ENCODE data around the gene ANKRD49.

ANKRD49 gene

DNA sequence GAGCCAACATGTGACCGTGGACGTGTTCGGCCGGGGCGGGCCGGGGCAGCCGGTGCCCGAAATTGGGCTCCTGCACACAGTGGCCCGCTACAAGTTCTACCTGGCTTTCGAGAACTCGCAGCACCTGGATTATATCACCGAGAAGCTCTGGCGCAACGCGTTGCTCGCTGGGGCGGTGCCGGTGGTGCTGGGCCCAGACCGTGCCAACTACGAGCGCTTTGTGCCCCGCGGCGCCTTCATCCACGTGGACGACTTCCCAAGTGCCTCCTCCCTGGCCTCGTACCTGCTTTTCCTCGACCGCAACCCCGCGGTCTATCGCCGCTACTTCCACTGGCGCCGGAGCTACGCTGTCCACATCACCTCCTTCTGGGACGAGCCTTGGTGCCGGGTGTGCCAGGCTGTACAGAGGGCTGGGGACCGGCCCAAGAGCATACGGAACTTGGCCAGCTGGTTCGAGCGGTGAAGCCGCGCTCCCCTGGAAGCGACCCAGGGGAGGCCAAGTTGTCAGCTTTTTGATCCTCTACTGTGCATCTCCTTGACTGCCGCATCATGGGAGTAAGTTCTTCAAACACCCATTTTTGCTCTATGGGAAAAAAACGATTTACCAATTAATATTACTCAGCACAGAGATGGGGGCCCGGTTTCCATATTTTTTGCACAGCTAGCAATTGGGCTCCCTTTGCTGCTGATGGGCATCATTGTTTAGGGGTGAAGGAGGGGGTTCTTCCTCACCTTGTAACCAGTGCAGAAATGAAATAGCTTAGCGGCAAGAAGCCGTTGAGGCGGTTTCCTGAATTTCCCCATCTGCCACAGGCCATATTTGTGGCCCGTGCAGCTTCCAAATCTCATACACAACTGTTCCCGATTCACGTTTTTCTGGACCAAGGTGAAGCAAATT lies 51.7 kb downstream of the ANKRD49 start:
- Histone ChIP-seq H3K36me3 (ENCODE audit: control insufficient read depth, insufficient read depth, low read length) (no peaks in the 10 kb centered on the region), H3K9me3 (ENCODE audit: control insufficient read depth, insufficient read depth, low read depth, low read length) (no peaks in the 10 kb centered on the region), H3K27me3 (ENCODE audit: control insufficient read depth, insufficient read depth, low read length) (peaks cover 31% of the 10 kb centered on the region), H3K9ac (ENCODE audit: low read length) (peak overlapping the region; percentile 90), H3K27ac (ENCODE audit: low read depth, low read length) (no peak overlapping the region), H3K4me3 (ENCODE audit: low read depth, low read length) (peak overlapping the region; percentile 77), H3K4me1 (ENCODE audit: control insufficient read depth, insufficient read depth, low read length) (peaks cover 11% of the 10 kb centered on the region)

DNA sequence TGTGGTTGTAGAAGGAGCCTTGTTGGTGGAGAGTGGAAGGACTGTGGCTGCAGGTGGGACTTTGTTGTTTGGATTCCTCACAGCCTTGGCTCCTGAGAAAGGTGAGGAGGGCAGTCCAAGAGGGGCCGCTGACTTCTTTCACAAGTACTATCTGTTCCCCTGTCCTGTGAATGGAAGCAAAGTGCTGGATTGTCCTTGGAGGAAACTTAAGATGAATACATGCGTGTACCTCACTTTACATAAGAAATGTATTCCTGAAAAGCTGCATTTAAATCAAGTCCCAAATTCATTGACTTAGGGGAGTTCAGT lies 52.3 kb downstream of the ANKRD49 start:
- Histone ChIP-seq H3K4me3 (ENCODE audit: low read depth, low read length) (peak overlapping the region; percentile 77), H3K27ac (ENCODE audit: low read depth, low read length) (no peak overlapping the region), H3K9ac (ENCODE audit: low read length) (no peak overlapping the region), H3K9me3 (ENCODE audit: control insufficient read depth, insufficient read depth, low read depth, low read length) (no peaks in the 10 kb centered on the region), H3K27me3 (ENCODE audit: control insufficient read depth, insufficient read depth, low read length) (peaks cover 31% of the 10 kb centered on the region), H3K4me1 (ENCODE audit: control insufficient read depth, insufficient read depth, low read length) (peaks cover 11% of the 10 kb centered on the region), H3K36me3 (ENCODE audit: control insufficient read depth, insufficient read depth, low read length) (no peaks in the 10 kb centered on the region)

- H3K27ac ChIP-seq (ENCODE audit: low read depth, low read length), result no peak overlapping the region
- H3K9ac ChIP-seq (ENCODE audit: low read length), result no peak overlapping the region
- H3K27me3 ChIP-seq (ENCODE audit: control insufficient read depth, insufficient read depth, low read length), result peaks cover 31% of the 10 kb centered on the region
- peaks cover 11% of the 10 kb centered on the region for H3K4me1 ChIP-seq (ENCODE audit: control insufficient read depth, insufficient read depth, low read length)
- H3K4me3 ChIP-seq (ENCODE audit: low read depth, low read length), result peak overlapping the region; percentile 77; the same call in 1 of the 2 replicates
- no peaks in the 10 kb centered on the region for H3K9me3 ChIP-seq (ENCODE audit: control insufficient read depth, insufficient read depth, low read depth, low read length)
- H3K36me3 ChIP-seq (ENCODE audit: control insufficient read depth, insufficient read depth, low read length), result no peaks in the 10 kb centered on the region
These were observed 53.1 kb downstream of the ANKRD49 start for GRCh38 chr11:94546886-94547285.

- H3K9me3 ChIP-seq (ENCODE audit: control insufficient read depth, insufficient read depth, low read depth, low read length), result no peaks in the 10 kb centered on the region
- no peak overlapping the region for H3K4me3 ChIP-seq (ENCODE audit: low read depth, low read length)
- peaks cover 11% of the 10 kb centered on the region for H3K4me1 ChIP-seq (ENCODE audit: control insufficient read depth, insufficient read depth, low read length)
- H3K27ac ChIP-seq (ENCODE audit: low read depth, low read length), result no peak overlapping the region
- no peak overlapping the region for H3K9ac ChIP-seq (ENCODE audit: low read length)
- no peaks in the 10 kb centered on the region for H3K36me3 ChIP-seq (ENCODE audit: control insufficient read depth, insufficient read depth, low read length)
- peaks cover 26% of the 10 kb centered on the region for H3K27me3 ChIP-seq (ENCODE audit: control insufficient read depth, insufficient read depth, low read length)
These were observed 55.4 kb downstream of the ANKRD49 start for GRCh38 chr11:94549146-94549545.

All from HUES6 (cell line).